Peyer's patch (tissue), 4 donors: ENCODE measurements around the gene ZNF425. TPM values are rescaled to one million over a fixed set of nuclear protein-coding genes. Genes with fewer than 3 reads are reported as not detected.

Experiments used
- DNase-seq, 3 donors: peaks; one replicate each; pipeline ENCODE4 v3.0.0-alpha.2; 2017 to 2019
- H3K27ac ChIP-seq, 4 donors: fragments of 200-600 bp; sonication (generic); one replicate each; pipeline ENCODE4 v1.5.1; 2016 to 2019
- H3K27me3 ChIP-seq, 2 donors: fragments of 200-600 bp; sonication (generic); one replicate each; pipeline ENCODE4 v1.5.1; 2019
- H3K36me3 ChIP-seq, 3 donors: fragments of 200-600 bp; sonication (generic); one replicate each; pipeline ENCODE4 v1.5.1; 2016 to 2019
- H3K4me1 ChIP-seq, 4 donors: fragments of 200-600 bp; sonication (generic); one replicate each; pipeline ENCODE4 v1.5.1; 2016 to 2019
- H3K4me3 ChIP-seq, 4 donors: fragments of 200-600 bp; sonication (generic); 1 replicate in 3 of 4; 2 replicates in 1 of 4; pipeline ENCODE4 v1.5.1; 2016 to 2019; ENCODE audit warnings: mild to moderate bottlenecking in 1 of 4
- H3K9me3 ChIP-seq, 4 donors: fragments of 200-600 bp; sonication (generic); one replicate each; pipeline ENCODE4 v1.5.1; 2016 to 2019; ENCODE audit warnings: mild to moderate bottlenecking in 1 of 4
- POLR2A ChIP-seq, 2 donors: fragments of 450-650 bp; IDR thresholded peaks; one replicate each; pipeline ENCODE4 v1.5.1; 2017; ENCODE audit warnings: antibody characterized with exemption in 2 of 2, mild to moderate bottlenecking in 2 of 2, moderate library complexity in 2 of 2
- total RNA-seq, 4 donors: library from RNA; depleted of rRNA; stranded (reverse); fragments of >200 nt; gene quantifications; one replicate each; pipeline ENCODE4 v1.1.0, GENCODE V29; 2016
- TF ChIP-seq, protein P1 (sequence below), 6 experiments: fragments of 450-650 bp in 4 of 6; fragments of 200-600 bp in 2 of 6; sonication (generic) in 1 of 6; IDR thresholded peaks; one replicate each; pipeline ENCODE4 v1.5.1; 2017 to 2019; ENCODE audit warnings: antibody characterized with exemption in 6 of 6, mild to moderate bottlenecking in 3 of 6, moderate library complexity in 1 of 6

Gene ZNF425
- total RNA-seq, 4 donors from 2014 or later: 0.88 to 2.5 (median 2.0) TPM

- DNase-seq: no peak
- Histone ChIP-seq H3K27me3 (no peaks in the 10 kb centered on the region), H3K27ac (no peak overlapping the region), H3K4me3 (no peak overlapping the region), H3K4me1 (no peaks in the 10 kb centered on the region), H3K36me3 (peaks cover 0 to 18% (median 0%) of the 10 kb centered on the region in 3 donors), H3K9me3 (no peaks in the 10 kb centered on the region)
- no peak for TF ChIP-seq POLR2A (IDR thresholded peaks at IDR 0.05)
- TF ChIP-seq, protein P1, sequence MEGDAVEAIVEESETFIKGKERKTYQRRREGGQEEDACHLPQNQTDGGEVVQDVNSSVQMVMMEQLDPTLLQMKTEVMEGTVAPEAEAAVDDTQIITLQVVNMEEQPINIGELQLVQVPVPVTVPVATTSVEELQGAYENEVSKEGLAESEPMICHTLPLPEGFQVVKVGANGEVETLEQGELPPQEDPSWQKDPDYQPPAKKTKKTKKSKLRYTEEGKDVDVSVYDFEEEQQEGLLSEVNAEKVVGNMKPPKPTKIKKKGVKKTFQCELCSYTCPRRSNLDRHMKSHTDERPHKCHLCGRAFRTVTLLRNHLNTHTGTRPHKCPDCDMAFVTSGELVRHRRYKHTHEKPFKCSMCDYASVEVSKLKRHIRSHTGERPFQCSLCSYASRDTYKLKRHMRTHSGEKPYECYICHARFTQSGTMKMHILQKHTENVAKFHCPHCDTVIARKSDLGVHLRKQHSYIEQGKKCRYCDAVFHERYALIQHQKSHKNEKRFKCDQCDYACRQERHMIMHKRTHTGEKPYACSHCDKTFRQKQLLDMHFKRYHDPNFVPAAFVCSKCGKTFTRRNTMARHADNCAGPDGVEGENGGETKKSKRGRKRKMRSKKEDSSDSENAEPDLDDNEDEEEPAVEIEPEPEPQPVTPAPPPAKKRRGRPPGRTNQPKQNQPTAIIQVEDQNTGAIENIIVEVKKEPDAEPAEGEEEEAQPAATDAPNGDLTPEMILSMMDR (IDR thresholded peaks at IDR 0.05): no peak
Measured at GRCh38 chr7:149072438-149072775, 53.7 kb downstream of the ZNF425 start.

DNA sequence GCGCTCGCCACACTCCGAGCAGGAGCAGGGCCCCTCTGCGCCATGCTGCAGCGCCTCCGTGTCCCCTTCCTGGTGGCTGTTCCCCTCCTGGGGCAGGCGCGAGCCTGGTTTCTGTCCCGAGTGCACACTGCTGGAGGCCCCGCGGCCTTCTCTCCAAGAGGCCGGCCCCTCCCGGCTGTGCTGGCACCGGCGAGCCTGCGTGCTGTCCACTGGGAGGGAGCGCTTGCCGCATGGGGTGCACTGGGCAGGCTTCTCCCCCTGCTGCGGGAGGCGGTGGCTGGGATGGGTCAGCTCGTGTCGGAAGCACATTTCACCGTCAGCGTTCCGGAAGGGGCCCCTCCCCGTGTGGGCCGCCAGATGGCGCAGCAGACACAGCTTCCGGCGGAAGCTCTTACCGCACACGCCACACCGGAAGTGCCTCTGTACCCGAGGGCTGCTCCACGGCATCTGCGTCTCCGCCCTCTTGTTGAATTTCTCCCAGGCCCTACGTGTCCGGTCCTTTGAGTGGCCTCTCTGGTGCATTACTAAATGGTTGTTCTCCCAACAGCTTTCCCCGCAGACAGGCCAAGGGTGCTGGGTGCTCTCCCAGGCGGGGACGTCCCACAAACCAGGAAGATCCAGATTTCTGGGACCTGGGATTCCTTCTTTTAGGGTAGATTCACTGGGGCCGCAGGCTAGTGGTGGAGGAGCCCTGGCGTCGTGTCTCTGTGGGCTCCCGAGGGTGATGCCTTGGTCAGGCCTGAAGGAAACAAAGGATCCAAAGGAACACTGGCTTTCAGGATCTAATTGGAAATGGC, 54.3 kb downstream of the ZNF425 start:
- peak overlapping the region in 1 of 4 donors; percentile 25 for H3K27ac ChIP-seq
- no peak for DNase-seq
- no peaks in the 10 kb centered on the region for H3K4me1 ChIP-seq
- TF ChIP-seq, protein P1 (IDR thresholded peaks at IDR 0.05): no peak
- no peak for TF ChIP-seq POLR2A (IDR thresholded peaks at IDR 0.05)
- peaks cover 0 to 18% (median 0%) of the 10 kb centered on the region in 3 donors for H3K36me3 ChIP-seq
- H3K4me3 ChIP-seq: no peak overlapping the region
- H3K9me3 ChIP-seq: no peaks in the 10 kb centered on the region
- H3K27me3 ChIP-seq: no peaks in the 10 kb centered on the region

DNA sequence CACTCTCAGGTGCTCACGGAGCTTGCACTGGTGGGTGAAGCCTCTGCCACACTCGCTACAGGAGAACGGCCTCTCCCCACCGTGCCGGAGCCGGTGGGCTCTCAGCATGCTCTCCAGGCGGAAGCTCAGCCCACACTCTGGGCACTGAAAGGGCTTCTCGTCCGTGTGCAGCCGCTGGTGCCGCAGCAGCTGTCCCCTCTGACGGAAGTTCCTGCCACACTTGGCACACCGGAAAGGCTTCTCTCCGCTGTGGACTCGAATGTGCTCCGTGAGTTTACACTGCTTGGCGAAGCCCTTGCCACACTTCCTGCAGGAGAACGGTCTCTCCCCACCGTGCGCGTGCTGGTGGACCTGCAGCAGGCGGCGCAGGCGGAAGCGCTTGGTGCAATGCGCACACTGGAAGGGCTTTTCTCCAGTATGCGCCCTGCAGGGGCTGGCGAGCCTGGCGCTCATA, 54.9 kb downstream of the ZNF425 start:
- H3K36me3 ChIP-seq: peaks cover 0 to 18% (median 0%) of the 10 kb centered on the region in 3 donors
- no peak for TF ChIP-seq POLR2A (IDR thresholded peaks at IDR 0.05)
- TF ChIP-seq, protein P1 (IDR thresholded peaks at IDR 0.05): no peak
- no peaks in the 10 kb centered on the region for H3K9me3 ChIP-seq

DNA sequence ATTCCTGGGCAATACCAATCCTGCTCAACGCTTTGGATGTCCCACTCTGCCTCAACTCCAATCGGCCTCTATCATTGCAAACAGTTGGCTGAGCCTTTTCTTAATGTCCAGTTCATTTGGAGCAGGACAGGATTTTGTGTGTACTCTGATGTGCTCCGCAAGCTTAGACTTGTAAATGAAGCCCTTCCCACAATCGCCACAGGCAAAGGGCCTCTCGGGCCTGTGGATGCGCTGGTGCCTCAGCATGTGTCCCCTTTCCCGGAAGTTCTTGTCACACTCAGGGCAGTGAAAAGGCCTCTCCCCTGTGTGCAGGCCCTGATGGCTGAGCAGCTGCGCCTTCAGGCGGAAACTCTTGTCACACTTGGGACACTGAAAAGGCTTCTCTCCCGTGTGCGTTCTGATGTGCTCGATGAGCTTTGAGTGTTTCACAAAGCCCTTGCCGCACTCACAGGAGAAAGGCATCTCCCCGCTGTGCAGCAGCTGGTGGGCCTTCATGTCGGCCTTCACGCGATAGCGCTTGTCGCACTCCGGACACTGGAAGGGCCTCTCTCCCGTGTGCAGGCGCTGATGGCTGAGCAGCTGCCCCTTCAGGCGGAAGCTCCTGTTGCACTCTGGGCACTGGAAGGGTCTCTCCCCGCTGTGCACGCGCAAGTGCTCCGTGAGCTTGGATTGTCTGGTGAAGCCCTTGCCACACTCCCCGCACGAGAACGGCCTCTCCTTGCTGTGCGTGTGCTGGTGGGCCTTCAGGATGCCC, 55.6 kb downstream of the ZNF425 start:
- TF ChIP-seq, protein P1 (IDR thresholded peaks at IDR 0.05): no peak
- TF ChIP-seq POLR2A (IDR thresholded peaks at IDR 0.05): no peak
- Histone ChIP-seq H3K4me1 (no peaks in the 10 kb centered on the region), H3K27me3 (no peaks in the 10 kb centered on the region), H3K27ac (no peak overlapping the region), H3K4me3 (no peak overlapping the region), H3K9me3 (no peaks in the 10 kb centered on the region), H3K36me3 (peaks cover 0 to 18% (median 0%) of the 10 kb centered on the region in 3 donors)
- DNase-seq: no peak

More for the DNA sequence above, 54.9 kb downstream of the ZNF425 start:
- H3K27me3 ChIP-seq: no peaks in the 10 kb centered on the region
- DNase-seq: no peak
- no peaks in the 10 kb centered on the region for H3K4me1 ChIP-seq
- H3K27ac ChIP-seq: no peak overlapping the region
- H3K4me3 ChIP-seq: no peak overlapping the region

GRCh38 chr7:149067869-149068268, 58.3 kb downstream of the ZNF425 start:
- DNase-seq: no peak
- no peak for TF ChIP-seq POLR2A (IDR thresholded peaks at IDR 0.05)
- TF ChIP-seq, protein P1 (IDR thresholded peaks at IDR 0.05): no peak
- H3K27me3 ChIP-seq: no peaks in the 10 kb centered on the region
- no peaks in the 10 kb centered on the region for H3K9me3 ChIP-seq
- no peaks in the 10 kb centered on the region for H3K4me1 ChIP-seq
- no peak overlapping the region for H3K4me3 ChIP-seq
- H3K27ac ChIP-seq: no peak overlapping the region
- H3K36me3 ChIP-seq: peaks cover 0 to 18% (median 0%) of the 10 kb centered on the region in 3 donors
